GM19455 (cell line): ENCODE measurements around the gene CACNA1C.
"Not testable (repeated sequence)": the region's sequence is repeated elsewhere in the genome, so short reads cannot be mapped to it uniquely, and the experiment has no call there.

Experiments
- ATAC-seq: cut with Tn5 transposase; IDR thresholded peaks from one replicate; pipeline ENCODE4 v1.9.1; 2021; ENCODE audit not compliant: unreplicated experiment

CACNA1C gene

DNA sequence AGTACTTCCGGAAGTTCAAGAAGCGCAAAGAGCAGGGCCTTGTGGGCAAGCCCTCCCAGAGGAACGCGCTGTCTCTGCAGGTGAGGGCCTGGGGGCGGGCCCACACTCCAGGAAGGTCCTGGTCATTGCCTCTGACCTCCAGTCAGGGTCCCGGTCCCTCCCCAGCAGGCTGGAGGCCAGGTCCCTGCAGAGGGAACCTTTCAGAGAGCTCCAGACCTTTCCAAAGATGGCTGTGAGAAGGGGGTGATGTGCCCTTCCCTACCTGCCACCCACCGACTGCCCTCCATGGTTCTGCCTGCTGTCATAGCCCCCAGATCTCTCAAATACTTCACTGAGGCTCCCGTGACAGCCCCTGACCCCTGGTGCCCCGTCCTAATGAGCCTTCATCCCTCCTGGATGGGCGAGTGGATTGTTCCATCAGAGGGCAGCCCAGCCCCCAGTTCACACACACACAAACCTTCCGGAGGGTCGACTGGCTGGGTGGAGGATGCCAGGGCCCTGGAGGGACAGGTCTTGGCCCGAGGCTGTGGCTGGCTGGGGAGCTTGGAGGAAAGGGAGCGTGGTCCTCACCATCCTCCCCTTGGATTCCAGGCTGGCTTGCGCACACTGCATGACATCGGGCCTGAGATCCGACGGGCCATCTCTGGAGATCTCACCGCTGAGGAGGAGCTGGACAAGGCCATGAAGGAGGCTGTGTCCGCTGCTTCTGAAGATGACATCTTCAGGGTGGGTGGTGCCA, 624.5 kb downstream of the CACNA1C start:
- no peak for ATAC-seq

DNA sequence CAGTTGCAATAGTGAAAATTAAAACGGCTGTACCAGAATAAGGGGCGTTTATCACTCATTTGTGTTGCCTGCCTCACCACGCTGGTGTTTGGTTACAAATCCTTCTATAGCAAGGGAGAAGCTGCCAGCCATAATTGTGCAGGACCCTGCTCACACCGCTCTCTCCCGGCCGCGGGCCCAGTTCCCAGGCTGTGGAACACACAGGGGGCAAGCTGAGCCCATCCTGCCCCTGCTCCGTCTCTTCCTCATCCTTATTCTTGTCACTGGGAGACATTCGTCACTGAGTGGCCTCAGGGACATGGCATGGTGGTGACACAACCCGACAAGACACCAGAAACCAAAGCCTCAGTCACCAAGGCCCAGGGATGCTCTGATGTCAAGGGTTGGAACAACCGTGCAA, 625.6 kb downstream of the CACNA1C start:
- no peak for ATAC-seq

DNA sequence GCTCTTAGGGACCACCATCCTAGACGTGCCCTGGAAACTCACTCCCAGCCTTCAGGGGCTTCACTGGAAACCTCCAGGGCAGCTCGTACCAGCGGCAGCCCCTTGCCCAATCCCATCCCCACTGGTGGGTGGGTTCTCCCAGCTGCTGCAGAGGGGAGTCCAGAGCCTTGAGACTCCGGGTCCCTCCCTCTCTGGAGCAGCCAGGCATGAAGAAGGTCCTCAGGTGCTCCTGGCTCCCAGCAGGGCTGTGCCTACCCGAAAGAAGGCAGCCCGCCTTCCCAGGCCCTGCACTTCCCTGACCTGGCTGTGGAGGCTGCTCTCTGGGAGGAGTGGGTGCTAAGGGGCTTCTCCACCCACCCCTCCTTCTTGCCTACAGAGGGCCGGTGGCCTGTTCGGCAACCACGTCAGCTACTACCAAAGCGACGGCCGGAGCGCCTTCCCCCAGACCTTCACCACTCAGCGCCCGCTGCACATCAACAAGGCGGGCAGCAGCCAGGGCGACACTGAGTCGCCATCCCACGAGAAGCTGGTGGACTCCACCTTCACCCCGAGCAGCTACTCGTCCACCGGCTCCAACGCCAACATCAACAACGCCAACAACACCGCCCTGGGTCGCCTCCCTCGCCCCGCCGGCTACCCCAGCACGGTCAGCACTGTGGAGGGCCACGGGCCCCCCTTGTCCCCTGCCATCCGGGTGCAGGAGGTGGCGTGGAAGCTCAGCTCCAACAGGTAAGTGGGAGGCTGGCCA, 626.5 kb downstream of the CACNA1C start:
- ATAC-seq: no peak

DNA sequence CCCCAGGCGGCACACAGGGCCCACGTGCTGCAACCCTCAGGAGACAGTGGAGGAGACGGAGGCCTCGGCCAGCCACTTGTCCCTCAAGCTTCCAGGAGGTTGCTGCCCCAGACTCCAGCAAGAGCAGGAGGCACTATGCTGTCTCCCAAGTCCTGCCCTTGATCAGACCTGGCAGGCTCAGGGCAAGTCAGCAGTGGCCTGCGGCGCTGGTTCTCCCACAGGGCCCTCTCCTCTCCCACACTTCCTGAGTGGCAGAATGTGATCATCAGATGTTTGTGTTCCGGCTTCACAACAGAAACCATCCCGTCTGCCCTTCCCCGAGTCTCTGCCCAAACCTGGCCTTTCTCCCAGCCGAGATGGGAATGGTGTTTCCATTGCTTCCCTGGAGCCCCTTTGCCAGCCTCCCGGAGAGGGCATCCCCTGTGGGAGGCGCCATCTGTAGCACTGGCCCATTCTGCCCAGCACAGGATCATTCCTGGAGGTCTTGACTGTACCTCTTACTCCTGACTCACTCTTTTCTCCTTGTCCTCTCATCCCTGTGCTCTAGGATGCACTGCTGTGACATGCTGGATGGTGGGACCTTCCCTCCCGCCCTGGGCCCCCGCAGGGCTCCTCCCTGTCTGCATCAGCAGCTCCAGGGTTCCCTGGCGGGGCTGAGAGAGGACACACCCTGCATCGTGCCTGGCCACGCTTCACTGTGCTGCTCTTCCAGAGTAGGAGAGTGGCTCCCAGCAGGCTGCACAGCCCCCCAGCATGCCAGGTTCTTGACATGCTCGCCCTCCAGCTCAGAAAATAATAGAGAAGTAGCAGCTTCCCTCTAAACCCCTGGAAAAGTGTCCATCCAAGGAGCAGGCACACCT, 627.3 kb downstream of the CACNA1C start:
- ATAC-seq: no peak

DNA sequence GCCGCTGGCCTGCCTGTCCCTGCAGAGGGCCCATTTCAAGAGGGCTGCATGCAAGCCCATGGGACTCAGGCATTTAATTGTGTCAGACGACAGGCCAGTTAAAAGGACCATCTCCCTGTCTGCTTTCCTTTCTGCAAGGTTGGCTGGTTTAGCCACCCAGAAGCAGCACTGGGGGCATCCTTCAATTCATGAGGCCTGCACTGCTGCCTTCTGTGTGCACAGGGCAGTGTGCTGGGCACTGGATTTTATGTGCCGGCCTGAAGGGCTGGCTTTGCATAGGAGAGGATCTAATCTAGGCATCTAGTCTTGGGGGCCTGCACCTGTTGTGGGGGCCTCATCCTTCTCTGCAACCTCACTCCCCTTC, 627.9 kb downstream of the CACNA1C start:
- no peak for ATAC-seq

DNA sequence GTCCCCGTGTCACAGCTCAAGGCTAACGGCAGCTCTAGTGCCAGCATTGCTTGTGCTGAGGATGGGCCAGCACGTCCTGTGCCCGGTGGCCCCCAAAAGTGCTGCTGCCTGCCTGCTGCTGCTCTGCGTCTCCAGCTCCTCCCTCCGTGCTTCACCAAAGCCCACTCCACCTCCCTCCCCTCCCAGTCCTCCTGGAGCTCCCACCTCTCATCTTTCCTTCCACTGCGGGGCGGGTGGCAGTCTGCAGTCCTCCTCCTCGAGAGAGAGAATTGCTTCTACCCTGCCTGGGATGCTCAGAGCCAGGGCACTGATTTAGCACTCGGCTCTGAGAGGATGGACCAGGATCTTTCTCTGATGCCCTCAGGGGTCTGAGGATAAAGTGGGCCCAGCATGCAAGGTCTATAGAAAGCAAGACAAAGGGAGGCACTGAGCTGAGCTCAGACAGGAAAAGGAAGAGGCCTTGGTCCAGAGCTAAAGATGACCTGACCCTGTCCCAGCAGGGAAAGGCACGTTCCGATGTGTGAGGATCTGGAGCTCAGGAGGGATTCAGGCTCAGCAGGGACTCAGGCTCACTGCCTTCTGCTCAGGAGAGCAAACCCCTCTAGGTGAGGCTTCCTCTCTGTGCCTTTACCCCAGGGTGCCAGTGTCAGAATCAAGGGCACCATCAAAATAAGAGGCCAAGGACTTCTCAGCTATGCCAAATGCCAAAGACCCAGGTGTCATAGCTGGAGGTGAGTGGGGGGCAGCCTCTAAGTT, 628.8 kb downstream of the CACNA1C start:
- no peak for ATAC-seq

DNA sequence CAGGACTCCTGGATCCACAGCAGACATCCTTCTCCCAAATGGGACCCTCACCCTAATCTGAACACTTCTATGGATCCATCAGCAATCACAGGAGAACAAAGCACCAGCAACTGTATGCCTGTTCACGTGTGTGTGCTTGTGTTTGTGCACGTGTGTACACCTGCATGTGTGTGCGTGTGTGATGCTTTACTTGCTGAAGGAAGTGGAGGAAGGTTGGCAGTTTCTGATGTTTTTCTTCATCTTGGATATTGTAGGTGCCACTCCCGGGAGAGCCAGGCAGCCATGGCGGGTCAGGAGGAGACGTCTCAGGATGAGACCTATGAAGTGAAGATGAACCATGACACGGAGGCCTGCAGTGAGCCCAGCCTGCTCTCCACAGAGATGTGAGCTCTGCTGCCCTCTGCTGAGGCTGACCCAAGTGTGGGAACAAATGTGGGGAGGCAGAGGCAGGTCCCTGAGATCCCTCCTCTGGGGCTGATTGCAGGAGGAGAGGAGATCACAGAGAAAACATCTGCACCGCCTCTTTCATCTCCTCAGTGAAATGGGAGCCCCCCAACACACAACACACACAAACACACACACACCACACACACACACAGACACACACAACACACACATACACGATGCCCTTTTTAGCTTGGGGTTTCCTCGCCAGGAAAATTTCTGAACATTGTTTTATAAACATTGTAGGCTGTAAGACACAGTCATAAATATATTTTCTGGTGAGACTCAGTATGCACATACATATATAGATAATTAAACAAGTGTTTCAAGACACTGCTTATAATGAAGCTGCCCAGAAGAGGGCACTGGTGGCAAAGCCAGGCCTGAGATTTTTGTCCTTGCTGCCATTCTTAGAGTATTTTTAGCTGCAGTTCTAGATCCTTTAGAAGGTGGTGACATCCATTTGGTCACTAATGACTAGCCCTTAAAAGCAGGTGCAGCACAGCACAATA, 629.8 kb downstream of the CACNA1C start:
- ATAC-seq: no peak

DNA sequence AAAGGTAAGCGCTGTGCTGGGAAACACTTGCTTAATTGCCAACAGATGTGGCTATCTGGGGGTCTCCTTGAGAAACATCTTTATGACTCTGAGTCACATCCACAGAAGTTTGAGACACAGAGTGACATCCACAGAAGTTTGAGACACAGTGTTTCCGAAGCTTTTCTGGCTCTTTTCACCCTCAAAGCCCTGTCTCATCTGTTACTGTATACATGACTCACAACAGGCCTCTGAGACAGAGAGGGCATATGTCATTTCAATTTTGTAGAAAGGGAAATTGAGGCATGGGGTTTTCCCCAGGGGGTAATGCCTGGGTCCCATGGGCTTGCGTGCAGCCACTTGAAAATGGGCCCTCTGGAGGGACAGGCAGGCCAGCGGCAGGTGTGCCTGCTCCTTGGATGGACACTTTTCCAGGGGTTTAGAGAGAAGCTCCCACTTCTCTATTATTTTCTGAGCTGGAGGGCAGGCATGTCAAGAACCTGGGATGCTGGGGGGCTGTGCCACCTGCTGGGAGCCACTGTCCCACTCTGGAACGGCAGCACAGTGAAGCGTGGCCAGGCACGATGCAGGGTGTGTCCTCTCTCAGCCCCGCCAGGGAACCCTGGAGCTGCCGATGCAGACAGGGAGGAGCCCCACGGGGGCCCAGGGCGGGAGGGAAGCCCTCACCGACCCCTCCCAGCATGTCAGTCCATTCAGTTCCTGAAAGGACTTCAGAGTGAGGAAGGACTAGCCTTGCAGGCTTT, 630.7 kb downstream of the CACNA1C start:
- ATAC-seq: no peak

DNA sequence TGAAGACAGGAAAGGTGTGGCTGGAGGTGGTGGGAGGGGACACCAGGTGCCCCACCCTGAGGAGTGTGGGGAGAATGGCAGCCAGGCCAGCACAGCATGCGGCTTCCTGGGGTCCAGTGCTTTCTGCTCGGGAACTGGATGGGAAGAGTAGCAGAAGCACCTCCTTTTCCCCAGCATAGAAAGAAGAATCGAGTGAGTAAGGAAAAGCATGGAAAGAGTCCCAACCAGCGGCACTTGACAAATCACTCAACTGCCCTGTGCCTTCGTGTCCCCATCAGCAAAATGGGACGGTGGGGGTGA, 631.2 kb downstream of the CACNA1C start:
- ATAC-seq: not testable (repeated sequence)

DNA sequence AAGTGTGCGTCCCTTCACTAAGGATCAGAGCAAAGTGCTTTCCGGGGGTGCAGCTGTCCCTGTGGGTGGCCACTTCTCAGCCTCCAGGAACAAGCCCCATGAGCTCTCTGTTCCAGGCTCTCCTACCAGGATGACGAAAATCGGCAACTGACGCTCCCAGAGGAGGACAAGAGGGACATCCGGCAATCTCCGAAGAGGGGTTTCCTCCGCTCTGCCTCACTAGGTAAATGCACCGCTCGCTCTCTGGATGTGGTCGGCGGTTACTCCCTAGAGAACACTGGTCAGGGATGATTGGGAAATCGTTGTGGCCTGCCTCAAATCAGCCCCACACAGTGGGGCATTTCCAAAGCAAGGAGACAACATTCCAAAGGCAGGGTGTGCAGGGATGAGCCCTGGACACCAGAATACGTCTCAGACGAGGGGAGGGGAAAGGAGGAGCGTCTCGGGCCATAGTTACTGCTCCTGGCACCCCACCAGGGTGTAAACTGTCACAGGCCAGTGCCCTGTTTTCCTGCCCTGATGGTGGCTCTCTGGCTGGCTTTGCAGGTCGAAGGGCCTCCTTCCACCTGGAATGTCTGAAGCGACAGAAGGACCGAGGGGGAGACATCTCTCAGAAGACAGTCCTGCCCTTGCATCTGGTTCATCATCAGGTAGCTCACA, 633.0 kb downstream of the CACNA1C start:
- ATAC-seq: not testable (repeated sequence)

DNA sequence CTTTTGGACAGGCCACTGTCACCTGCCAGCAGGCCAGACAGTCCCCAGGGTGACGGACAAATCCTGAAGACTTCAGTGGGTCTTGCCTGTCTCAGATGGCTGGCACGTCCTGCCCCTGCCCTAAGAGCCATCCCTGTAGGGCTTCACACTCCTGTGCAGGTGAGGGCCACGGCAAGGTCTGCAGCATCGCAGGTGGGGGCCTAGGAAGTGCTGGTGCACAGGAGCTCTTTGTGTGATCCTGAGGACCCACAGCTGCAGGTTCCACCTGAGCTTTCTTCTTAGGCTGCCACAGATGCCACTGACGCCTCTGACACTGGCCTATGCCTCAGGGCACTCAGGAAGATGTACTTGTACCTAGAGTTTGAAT, 633.5 kb downstream of the CACNA1C start:
- ATAC-seq: no peak

DNA sequence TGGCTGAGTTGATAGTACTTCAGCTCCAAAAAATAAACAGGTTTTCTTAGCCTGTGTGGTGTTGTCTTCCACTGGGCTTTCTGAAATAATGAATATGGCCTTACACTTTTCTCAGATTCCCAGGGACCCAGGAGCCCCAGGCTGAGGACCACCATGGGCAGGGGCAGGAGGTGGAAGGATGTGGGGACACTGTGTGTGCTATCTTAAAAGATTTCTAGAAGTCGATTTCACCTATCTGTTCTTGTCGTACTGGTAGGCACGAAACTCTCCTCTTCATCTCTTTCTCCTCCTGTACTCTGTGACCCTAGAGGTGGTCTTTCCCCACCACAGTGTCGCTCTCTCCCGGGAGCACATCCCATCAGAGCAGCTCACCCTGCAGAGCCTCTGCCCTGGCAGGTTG, 634.3 kb downstream of the CACNA1C start:
- no peak for ATAC-seq

DNA sequence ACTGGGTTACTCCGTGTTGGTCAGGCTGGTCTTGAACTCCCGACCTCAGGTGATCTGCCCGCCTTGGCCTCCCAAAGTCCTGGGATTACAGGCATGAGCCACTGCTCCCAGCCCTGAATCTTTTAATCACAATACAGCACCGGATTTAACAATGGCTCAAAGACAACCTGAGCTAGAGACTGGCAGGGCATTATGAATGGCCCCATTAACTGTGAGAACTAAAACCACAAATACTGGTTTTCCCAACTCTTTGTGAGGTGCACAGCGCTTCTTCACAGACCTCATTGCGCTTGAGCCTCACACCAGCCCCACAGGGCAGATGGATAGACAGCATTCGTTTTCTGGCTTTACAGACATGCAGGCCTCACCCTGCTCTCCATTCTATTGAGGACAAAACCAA, 634.9 kb downstream of the CACNA1C start:
- ATAC-seq: no peak

DNA sequence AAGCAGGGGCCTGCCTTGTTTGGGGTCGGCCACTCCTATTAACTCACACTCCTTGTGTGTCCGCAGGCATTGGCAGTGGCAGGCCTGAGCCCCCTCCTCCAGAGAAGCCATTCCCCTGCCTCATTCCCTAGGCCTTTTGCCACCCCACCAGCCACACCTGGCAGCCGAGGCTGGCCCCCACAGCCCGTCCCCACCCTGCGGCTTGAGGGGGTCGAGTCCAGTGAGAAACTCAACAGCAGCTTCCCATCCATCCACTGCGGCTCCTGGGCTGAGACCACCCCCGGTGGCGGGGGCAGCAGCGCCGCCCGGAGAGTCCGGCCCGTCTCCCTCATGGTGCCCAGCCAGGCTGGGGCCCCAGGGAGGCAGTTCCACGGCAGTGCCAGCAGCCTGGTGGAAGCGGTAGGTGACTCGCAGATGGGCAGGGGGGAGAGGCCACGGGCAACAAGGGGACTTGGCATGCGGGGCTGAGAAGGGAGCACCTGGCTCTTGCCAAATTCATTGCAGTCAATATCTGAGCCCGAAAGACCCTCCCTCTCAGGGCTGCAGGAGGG, 635.7 kb downstream of the CACNA1C start:
- no peak for ATAC-seq

DNA sequence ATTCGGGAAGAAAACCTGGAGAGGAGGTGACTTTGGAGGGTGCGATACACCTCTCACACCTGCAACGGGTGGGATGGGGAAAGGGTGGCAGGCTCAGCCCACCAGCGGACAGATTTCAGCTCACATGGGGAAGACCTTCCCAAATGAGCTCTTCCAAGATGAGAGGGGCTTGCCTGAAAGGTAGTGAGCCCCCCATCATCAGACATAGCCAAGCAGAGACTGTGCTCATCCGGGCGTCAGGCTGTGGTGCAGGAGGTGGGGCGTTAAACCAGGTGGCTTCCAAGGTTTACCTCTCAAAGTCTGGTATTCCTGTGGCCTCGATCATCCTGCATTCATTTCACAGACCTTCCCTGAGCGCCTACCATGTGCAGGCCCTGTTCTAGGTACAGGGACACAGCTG, 636.6 kb downstream of the CACNA1C start:
- no peak for ATAC-seq

DNA sequence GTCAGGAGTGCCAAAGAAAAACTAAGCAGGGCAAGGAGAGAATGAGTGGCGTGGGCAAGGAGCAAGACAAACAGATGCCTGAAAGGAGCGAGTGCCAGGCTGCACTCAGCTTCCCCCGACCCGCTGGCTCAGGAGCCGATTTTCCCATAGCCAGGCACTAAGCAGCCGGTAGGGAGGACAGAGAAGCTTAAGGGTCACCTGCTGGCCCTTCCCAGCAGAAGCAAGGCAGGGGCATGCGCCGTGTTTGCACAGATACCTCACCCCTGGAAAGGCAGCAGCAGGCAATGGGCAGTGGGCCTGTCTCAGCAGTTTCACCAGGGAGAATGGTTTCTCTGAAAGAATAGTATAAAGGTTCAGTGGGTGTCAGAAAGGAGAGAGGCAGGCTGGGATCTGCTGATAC, 637.1 kb downstream of the CACNA1C start:
- ATAC-seq: no peak

DNA sequence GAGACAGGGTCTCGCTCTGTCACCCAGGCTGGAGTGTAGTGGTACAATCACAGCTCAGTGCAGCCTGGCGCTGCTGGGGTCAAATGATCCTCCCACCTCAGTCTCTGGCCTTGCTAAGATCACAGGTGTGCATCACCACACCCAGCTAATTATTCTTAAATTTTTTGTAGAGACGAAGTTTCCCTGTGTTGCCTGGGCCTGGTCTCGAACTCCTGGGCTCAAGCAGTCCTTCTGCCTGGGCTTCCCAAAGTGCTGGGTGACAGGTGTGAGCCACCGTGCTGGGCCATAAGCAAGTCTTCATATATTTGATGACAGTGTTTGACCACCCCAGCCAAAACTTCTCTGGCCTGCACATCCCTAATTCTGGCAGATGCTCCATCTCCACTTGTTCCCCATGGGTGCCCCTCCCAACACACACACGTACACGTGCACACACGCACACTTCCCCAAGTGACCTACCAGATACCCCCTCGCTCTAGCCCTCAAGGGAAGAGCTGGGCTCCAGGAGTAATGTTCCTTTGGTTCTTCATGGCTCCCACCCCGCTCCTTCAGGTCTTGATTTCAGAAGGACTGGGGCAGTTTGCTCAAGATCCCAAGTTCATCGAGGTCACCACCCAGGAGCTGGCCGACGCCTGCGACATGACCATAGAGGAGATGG, 637.7 kb downstream of the CACNA1C start:
- no peak for ATAC-seq

DNA sequence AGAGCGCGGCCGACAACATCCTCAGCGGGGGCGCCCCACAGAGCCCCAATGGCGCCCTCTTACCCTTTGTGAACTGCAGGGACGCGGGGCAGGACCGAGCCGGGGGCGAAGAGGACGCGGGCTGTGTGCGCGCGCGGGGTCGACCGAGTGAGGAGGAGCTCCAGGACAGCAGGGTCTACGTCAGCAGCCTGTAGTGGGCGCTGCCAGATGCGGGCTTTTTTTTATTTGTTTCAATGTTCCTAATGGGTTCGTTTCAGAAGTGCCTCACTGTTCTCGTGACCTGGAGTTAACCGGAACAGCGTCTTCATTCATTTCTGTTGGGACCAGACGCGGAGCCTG, 638.2 kb downstream of the CACNA1C start:
- peak; percentile 33 for ATAC-seq
